PC-3 (cell line): Measurements from ENCODE around the gene ITPR3. TPM values are rescaled to one million over a fixed set of nuclear protein-coding genes. Genes with fewer than 3 reads are reported as not detected.

ENCODE experiments used
- ATAC-seq: fragments of 200-7000 bp; cut with Tn5 transposase; 2 replicates; pipeline ENCODE4 v1.9.1; 2020; ENCODE audit warnings: mild to moderate bottlenecking, moderate library complexity
- BruUV-seq: library from RNA; stranded (reverse); fragments of 400-500 nt; replicated peaks from 2 replicates; lab custom pipeline; 2021; lab: Mats Ljungman, UMichigan
- CTCF ChIA-PET: fragments of 300-600 bp; sonication (Branson Sonifier 250); formaldehyde crosslinking; loops from one replicate; lab custom pipeline; 2022; ENCODE audit warnings: antibody characterized with exemption; lab: Charles Lee
- POLR2A ChIA-PET: fragments of 300-600 bp; sonication (Branson Sonifier 250); formaldehyde crosslinking; loops from one replicate; lab custom pipeline; 2022; ENCODE audit warnings: antibody characterized with exemption; ENCODE audit not compliant: unreplicated experiment; lab: Charles Lee
- DNase-seq: peaks from one replicate; pipeline ENCODE4 v3.0.0-alpha.2; 2015
- H2AFZ ChIP-seq: fragments of 300-600 bp; sonication (generic); 2 replicates; pipeline ENCODE4 v1.6.0; 2016; ENCODE audit warnings: antibody characterized with exemption, low read length
- H3F3A ChIP-seq: fragments of 300-600 bp; sonication (generic); one replicate; pipeline ENCODE4 v1.6.0; 2017; ENCODE audit warnings: antibody characterized with exemption, low read length, control low read depth, mild to moderate bottlenecking; ENCODE audit not compliant: unreplicated experiment
- H3K27ac ChIP-seq: fragments of 300-600 bp; sonication (generic); 2 replicates; pipeline ENCODE4 v1.5.1; 2016; ENCODE audit warnings: mild to moderate bottlenecking, low read length
- H3K27me3 ChIP-seq: fragments of 300-600 bp; sonication (generic); 2 replicates; pipeline ENCODE4 v1.6.1; 2016; ENCODE audit warnings: low read length, mixed read lengths
- H3K36me3 ChIP-seq: fragments of 300-600 bp; sonication (generic); 2 replicates; pipeline ENCODE4 v1.6.1; 2016; ENCODE audit warnings: low read depth, mixed run types, low read length, mixed read lengths
- H3K4me1 ChIP-seq: fragments of 300-600 bp; sonication (generic); 2 replicates; pipeline ENCODE4 v1.5.1; 2016; ENCODE audit warnings: low read length; ENCODE audit not compliant: insufficient read depth
- H3K4me2 ChIP-seq: fragments of 300-600 bp; sonication (generic); 2 replicates; pipeline ENCODE4 v1.6.0; 2016; ENCODE audit warnings: low read length
- H3K4me3 ChIP-seq: fragments of 300-600 bp; sonication (generic); 2 replicates; pipeline ENCODE4 v1.5.1; 2016; ENCODE audit warnings: mild to moderate bottlenecking, low read length, mixed read lengths
- H3K79me2 ChIP-seq: fragments of 300-600 bp; sonication (generic); 2 replicates; pipeline ENCODE4 v1.6.1; 2017; ENCODE audit warnings: low read length, mixed read lengths
- H3K9ac ChIP-seq: fragments of 300-600 bp; sonication (generic); 2 replicates; pipeline ENCODE4 v1.6.0; 2016; ENCODE audit warnings: mild to moderate bottlenecking, low read length
- H3K9me2 ChIP-seq: fragments of 300-600 bp; sonication (generic); replicated peaks from 2 replicates; pipeline ENCODE4 v1.6.1; 2016; ENCODE audit warnings: mixed run types, low read length, mixed read lengths
- H3K9me3 ChIP-seq: fragments of 300-600 bp; sonication (generic); 2 replicates; pipeline ENCODE4 v1.6.1; 2016; ENCODE audit warnings: low read length, mixed read lengths
- H4K20me1 ChIP-seq: fragments of 300-600 bp; sonication (generic); 2 replicates; pipeline ENCODE4 v1.6.1; 2016; ENCODE audit warnings: low read length, mixed read lengths
- CTCF ChIP-seq: fragments of 300-600 bp; sonication (generic); conservative IDR thresholded peaks from 2 replicates; pipeline ENCODE4 v1.5.1; 2017; ENCODE audit warnings: antibody characterized with exemption, low read depth, mild to moderate bottlenecking, low read length
- EZH2 ChIP-seq: fragments of 300-600 bp; sonication (generic); IDR thresholded peaks from one replicate; pipeline ENCODE4 v1.6.1; 2017; ENCODE audit warnings: antibody characterized with exemption, mild to moderate bottlenecking, low read length; ENCODE audit not compliant: unreplicated experiment
- EZH2phosphoT487 ChIP-seq: fragments of 300-600 bp; sonication (generic); IDR thresholded peaks from 2 replicates; pipeline ENCODE4 v1.6.1; 2018; ENCODE audit warnings: mild to moderate bottlenecking, antibody characterized with exemption, low read length, borderline replicate concordance
- intact Hi-C: fragments of 100-400 bp; cut with micrococcal nuclease; formaldehyde crosslinking; loops from 2 replicates; pipeline ENCODE4 v1.9.0; 2023
- total RNA-seq: library from RNA; depleted of rRNA; stranded (reverse); fragments of >200 nt; gene quantifications from 2 replicates; pipeline ENCODE4 v1.2.3, GENCODE V29; 2014

ITPR3 gene
- total RNA-seq, 1 experiment from 2014 or later, result 41.8 TPM

GRCh38 chr6:33623895-33624381 lies 2.8 kb downstream of the ITPR3 start:
- no peak overlapping the region for H3K4me3 ChIP-seq
- ATAC-seq (no peak), DNase-seq (no peak)
- intact Hi-C loops, result no loop called here
- H2AFZ ChIP-seq, result no peak overlapping the region
- ChIA-PET POLR2A (no interaction called here), CTCF (no interaction called here)
- peaks cover 31% of the 10 kb centered on the region; the same call in 1 of the 2 replicates for H4K20me1 ChIP-seq
- H3F3A ChIP-seq, result no peaks in the 10 kb centered on the region
- H3K27me3 ChIP-seq, result no peaks in the 10 kb centered on the region
- H3K4me2 ChIP-seq, result peak overlapping the region; percentile 99
- H3K36me3 ChIP-seq, result peaks cover 10% of the 10 kb centered on the region; the same call in 1 of the 2 replicates
- no peaks in the 10 kb centered on the region for H3K9me2 ChIP-seq
- peaks cover 72% of the 10 kb centered on the region for H3K79me2 ChIP-seq
- H3K4me1 ChIP-seq, result peaks cover 29% of the 10 kb centered on the region
- no peak overlapping the region for H3K27ac ChIP-seq
- BruUV-seq, result no TSS peak
- H3K9ac ChIP-seq, result no peak overlapping the region
- no peaks in the 10 kb centered on the region for H3K9me3 ChIP-seq
- no peak for TF ChIP-seq CTCF
- no peak for TF ChIP-seq EZH2phosphoT487
- no peak for TF ChIP-seq EZH2

- ChIA-PET CTCF (no interaction called here), POLR2A (no interaction called here)
- no peak for TF ChIP-seq EZH2
- Histone ChIP-seq H2AFZ (no peak overlapping the region), H3K4me1 (peaks cover 20% of the 10 kb centered on the region), H3K27ac (no peak overlapping the region), H3F3A (no peaks in the 10 kb centered on the region), H3K36me3 (peaks cover 10% of the 10 kb centered on the region; the same call in 1 of the 2 replicates), H3K4me2 (no peak overlapping the region), H4K20me1 (peaks cover 31% of the 10 kb centered on the region; the same call in 1 of the 2 replicates), H3K27me3 (no peaks in the 10 kb centered on the region), H3K9me2 (no peaks in the 10 kb centered on the region), H3K9ac (no peak overlapping the region), H3K4me3 (no peak overlapping the region), H3K9me3 (no peaks in the 10 kb centered on the region), H3K79me2 (peaks cover 76% of the 10 kb centered on the region)
- no TSS peak for BruUV-seq
- ATAC-seq (no peak), DNase-seq (no peak)
- intact Hi-C loops, result no loop called here
Measured at GRCh38 chr6:33624856-33625255, 3.7 kb downstream of the ITPR3 start.

- TF ChIP-seq CTCF (no peak), EZH2 (no peak), EZH2phosphoT487 (no peak)
- DNase-seq, result no peak
- H3K27ac ChIP-seq, result no peak overlapping the region
- BruUV-seq, result no TSS peak
- no peaks in the 10 kb centered on the region for H3K9me2 ChIP-seq
- H3K9me3 ChIP-seq, result no peaks in the 10 kb centered on the region
- intact Hi-C loops, result no loop called here
- H4K20me1 ChIP-seq, result peaks cover 25% of the 10 kb centered on the region; the same call in 1 of the 2 replicates
- peaks cover 15% of the 10 kb centered on the region for H3K36me3 ChIP-seq
- ATAC-seq, result no peak
- H2AFZ ChIP-seq, result no peak overlapping the region
- H3K4me1 ChIP-seq, result peaks cover 13% of the 10 kb centered on the region
- no peak overlapping the region for H3K4me2 ChIP-seq
- H3K27me3 ChIP-seq, result no peaks in the 10 kb centered on the region
- no peaks in the 10 kb centered on the region for H3F3A ChIP-seq
- ChIA-PET CTCF (no interaction called here), POLR2A (no interaction called here)
- no peak overlapping the region for H3K9ac ChIP-seq
- H3K4me3 ChIP-seq, result no peak overlapping the region
- H3K79me2 ChIP-seq, result peaks cover 80% of the 10 kb centered on the region
Measured at GRCh38 chr6:33627876-33628275, 6.8 kb downstream of the ITPR3 start.
